Natural killer cell (primary cell): ENCODE measurements around the gene KLK1. TPM values are rescaled to one million over a fixed set of nuclear protein-coding genes. Genes with fewer than 3 reads are reported as not detected.
"Not testable (repeated sequence)": the region's sequence is repeated elsewhere in the genome, so short reads cannot be mapped to it uniquely, and the experiment has no call there.

Source experiments
- ATAC-seq, 3 donors: fragments of 150-1000 bp in 2 of 3; fragments of 200-7000 bp in 1 of 3; cut with Tn5 transposase; 1 replicate in 1 of 3; 2 replicates in 2 of 3; pipeline ENCODE4 v1.10.0; 2021; ENCODE audit warnings: mild to moderate bottlenecking in 2 of 3, moderate library complexity in 2 of 3
- DNase-seq, 2 donors: peaks; one replicate each; pipeline versions ENCODE4 v3.0.0 to v3.0.0-alpha.2; 2013 to 2021; ENCODE audit warnings: mixed read lengths in 1 of 2
- H3K27ac ChIP-seq: one replicate; pipeline ENCODE4 v1.5.1; 2013; ENCODE audit warnings: mild to moderate bottlenecking, low read length
- H3K27me3 ChIP-seq: one replicate; pipeline ENCODE4 v1.6.1; 2013; ENCODE audit warnings: low read length; ENCODE audit not compliant: control insufficient read depth, insufficient read depth
- H3K36me3 ChIP-seq: one replicate; pipeline ENCODE4 v1.6.1; 2013; ENCODE audit warnings: low read length; ENCODE audit not compliant: control insufficient read depth, insufficient read depth
- H3K4me1 ChIP-seq: one replicate; pipeline ENCODE4 v1.6.1; 2013; ENCODE audit warnings: low read length; ENCODE audit not compliant: control insufficient read depth, insufficient read depth
- H3K4me3 ChIP-seq: one replicate; pipeline ENCODE4 v1.5.1; 2013; ENCODE audit warnings: low read length
- H3K9me3 ChIP-seq: one replicate; pipeline ENCODE4 v1.6.1; 2013; ENCODE audit warnings: low read length; ENCODE audit not compliant: control insufficient read depth, insufficient read depth
- H3K27ac Mint-ChIP-seq, 2 donors: one replicate each; pipeline ENCODE4 v1.8.0; 2022; ENCODE audit warnings: mild to moderate bottlenecking in 2 of 2, mixed read lengths in 2 of 2, moderate library complexity in 1 of 2
- H3K27me3 Mint-ChIP-seq, 2 donors: one replicate each; pipeline ENCODE4 v1.8.0; 2022; ENCODE audit warnings: low read depth in 2 of 2, mixed read lengths in 2 of 2
- H3K36me3 Mint-ChIP-seq: one replicate; pipeline ENCODE4 v1.8.0; 2022; ENCODE audit warnings: mixed read lengths
- H3K4me1 Mint-ChIP-seq, 2 donors: one replicate each; pipeline ENCODE4 v1.8.0; 2022; ENCODE audit warnings: mixed read lengths in 2 of 2
- H3K4me3 Mint-ChIP-seq: one replicate; pipeline ENCODE4 v1.8.0; 2022; ENCODE audit warnings: mild to moderate bottlenecking, moderate library complexity, mixed read lengths
- H3K9me3 Mint-ChIP-seq, 2 donors: one replicate each; pipeline ENCODE4 v1.8.0; 2022; ENCODE audit warnings: mixed read lengths in 2 of 2
- WGBS: methylation state at CpG from one replicate; pipeline ENCODE4 v1.1.7; 2013; ENCODE audit warnings: missing lambda C conversion rate; ENCODE audit not compliant: insufficient coverage; 5-methylcytosine and 5-hydroxymethylcytosine counted together
- intact Hi-C: fragments of 100-400 bp; cut with micrococcal nuclease; formaldehyde crosslinking; loops from one replicate; pipeline ENCODE4 v1.14.2; 2022
- total RNA-seq, 4 donors: library from RNA; stranded (reverse); fragments of 120-200 nt in 1 of 4; gene quantifications; one replicate each; pipeline versions ENCODE4 v1.2.3 to v1.2.4, GENCODE V29; 2013 to 2022
- TF ChIP-seq, protein P1 (sequence below): fragments of 200-600 bp; IDR thresholded peaks from one replicate; pipeline ENCODE4 v1.8.0; 2022; ENCODE audit warnings: antibody characterized with exemption

The KLK1 gene
- total RNA-seq, 3 donors from 2014 or later (not counting 1 experiment from before 2014, with no cell fraction given), result not detected

DNA sequence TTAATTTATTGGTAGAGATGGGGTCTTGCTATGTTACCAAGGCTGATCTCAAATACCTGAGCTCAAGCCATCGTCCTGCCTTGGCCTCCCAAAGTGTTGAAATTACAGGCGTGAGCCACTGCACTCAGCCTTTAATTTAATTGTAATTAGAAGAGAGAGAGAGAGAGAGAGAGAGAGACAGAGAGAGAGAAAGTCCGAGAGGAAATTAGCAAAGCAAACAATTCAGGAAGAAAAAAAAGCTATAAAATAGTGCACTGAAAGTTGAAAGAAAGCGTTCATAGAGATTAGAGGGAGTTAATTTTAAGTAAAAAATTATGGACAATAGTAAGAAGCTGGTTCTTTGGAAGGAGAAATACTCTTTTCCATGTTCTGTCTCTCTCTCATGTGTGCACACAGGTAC, 46.3 kb downstream of the KLK1 start:
- TF ChIP-seq, protein P1, sequence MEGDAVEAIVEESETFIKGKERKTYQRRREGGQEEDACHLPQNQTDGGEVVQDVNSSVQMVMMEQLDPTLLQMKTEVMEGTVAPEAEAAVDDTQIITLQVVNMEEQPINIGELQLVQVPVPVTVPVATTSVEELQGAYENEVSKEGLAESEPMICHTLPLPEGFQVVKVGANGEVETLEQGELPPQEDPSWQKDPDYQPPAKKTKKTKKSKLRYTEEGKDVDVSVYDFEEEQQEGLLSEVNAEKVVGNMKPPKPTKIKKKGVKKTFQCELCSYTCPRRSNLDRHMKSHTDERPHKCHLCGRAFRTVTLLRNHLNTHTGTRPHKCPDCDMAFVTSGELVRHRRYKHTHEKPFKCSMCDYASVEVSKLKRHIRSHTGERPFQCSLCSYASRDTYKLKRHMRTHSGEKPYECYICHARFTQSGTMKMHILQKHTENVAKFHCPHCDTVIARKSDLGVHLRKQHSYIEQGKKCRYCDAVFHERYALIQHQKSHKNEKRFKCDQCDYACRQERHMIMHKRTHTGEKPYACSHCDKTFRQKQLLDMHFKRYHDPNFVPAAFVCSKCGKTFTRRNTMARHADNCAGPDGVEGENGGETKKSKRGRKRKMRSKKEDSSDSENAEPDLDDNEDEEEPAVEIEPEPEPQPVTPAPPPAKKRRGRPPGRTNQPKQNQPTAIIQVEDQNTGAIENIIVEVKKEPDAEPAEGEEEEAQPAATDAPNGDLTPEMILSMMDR, result no peak
- Histone ChIP-seq H3K36me3 (no peaks in the 10 kb centered on the region), H3K27me3 (peaks cover 16% of the 10 kb centered on the region), H3K4me3 (no peak overlapping the region), H3K9me3 (no peaks in the 10 kb centered on the region), H3K27ac (no peak overlapping the region), H3K4me1 (no peaks in the 10 kb centered on the region)
- Mint-ChIP-seq H3K9me3 (peaks cover 0 to 2% of the 10 kb centered on the region in 2 donors), H3K27me3 (peaks cover 46 to 47% of the 10 kb centered on the region in 2 donors), H3K4me1 (no peaks in the 10 kb centered on the region), H3K36me3 (no peaks in the 10 kb centered on the region), H3K4me3 (no peak overlapping the region), H3K27ac (no peak overlapping the region)
- no peak for DNase-seq
- ATAC-seq, result no peak
- WGBS, result 39% methylated on average over 4 of the region's 4 CpGs
- intact Hi-C loops, result no loop called here

DNA sequence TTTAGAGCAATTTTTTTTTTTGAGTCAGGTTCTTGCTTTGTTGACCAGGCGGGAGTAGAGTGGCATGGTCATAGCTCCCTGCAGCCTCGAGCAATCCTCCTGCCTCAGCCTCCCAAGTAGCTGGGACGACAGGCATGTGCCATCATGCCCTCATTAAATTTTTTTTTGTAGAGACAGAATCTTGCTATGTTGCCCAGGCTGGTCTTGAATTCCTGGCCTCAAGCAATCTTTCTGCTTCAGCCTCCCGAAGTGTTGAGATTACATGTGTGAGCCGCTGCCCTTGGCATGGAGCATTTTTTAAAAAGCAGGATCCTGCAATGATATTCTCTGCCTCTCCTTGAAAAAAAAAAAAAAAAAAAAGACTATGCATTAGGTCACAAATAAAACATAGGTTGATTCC, 47.5 kb downstream of the KLK1 start:
- Histone ChIP-seq H3K9me3 (no peaks in the 10 kb centered on the region), H3K36me3 (no peaks in the 10 kb centered on the region), H3K4me1 (no peaks in the 10 kb centered on the region), H3K4me3 (no peak overlapping the region), H3K27me3 (peaks cover 16% of the 10 kb centered on the region), H3K27ac (no peak overlapping the region)
- no peaks in the 10 kb centered on the region for H3K4me1 Mint-ChIP-seq
- H3K27ac Mint-ChIP-seq, result no peak overlapping the region
- H3K36me3 Mint-ChIP-seq, result no peaks in the 10 kb centered on the region
- 84% methylated on average over 5 of the region's 5 CpGs for WGBS
- no peak overlapping the region for H3K4me3 Mint-ChIP-seq
- DNase-seq, result no peak
- intact Hi-C loops, result no loop called here
- peaks cover 0 to 2% of the 10 kb centered on the region in 2 donors for H3K9me3 Mint-ChIP-seq
- TF ChIP-seq, protein P1, result no peak
- peaks cover 46 to 47% of the 10 kb centered on the region in 2 donors for H3K27me3 Mint-ChIP-seq
- no peak for ATAC-seq

DNA sequence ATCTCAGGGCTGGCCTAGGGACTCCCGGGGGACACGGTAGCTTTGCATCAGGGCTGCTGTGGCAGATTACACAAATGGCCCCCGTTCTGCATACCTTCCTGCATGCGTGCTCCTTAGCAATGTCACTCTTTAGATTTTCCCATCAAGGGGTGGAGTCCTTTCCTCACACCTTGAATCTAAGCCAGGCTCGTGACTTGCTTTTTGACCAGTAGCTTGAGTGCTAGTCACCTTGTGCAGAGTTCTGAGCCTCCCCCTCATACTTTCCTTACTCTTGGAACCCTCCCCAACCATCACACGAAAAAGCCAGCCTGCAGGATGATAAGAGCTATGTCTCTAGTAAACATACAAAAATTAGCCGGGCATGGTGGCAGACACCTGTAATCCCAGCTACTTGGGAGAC, 50.1 kb downstream of the KLK1 start:
- H3K4me3 ChIP-seq, H3K36me3 Mint-ChIP-seq, H3K27ac ChIP-seq, H3K4me3 Mint-ChIP-seq, DNase-seq, H3K9me3 ChIP-seq, H3K27me3 ChIP-seq, H3K9me3 Mint-ChIP-seq, intact Hi-C loops, H3K4me1 Mint-ChIP-seq, H3K4me1 ChIP-seq, H3K36me3 ChIP-seq, H3K27ac Mint-ChIP-seq, ATAC-seq: not testable (repeated sequence)
- WGBS, result 69% methylated on average over 7 of the region's 7 CpGs
- H3K27me3 Mint-ChIP-seq, result peaks cover 31% of the 10 kb centered on the region in 2 donors

DNA sequence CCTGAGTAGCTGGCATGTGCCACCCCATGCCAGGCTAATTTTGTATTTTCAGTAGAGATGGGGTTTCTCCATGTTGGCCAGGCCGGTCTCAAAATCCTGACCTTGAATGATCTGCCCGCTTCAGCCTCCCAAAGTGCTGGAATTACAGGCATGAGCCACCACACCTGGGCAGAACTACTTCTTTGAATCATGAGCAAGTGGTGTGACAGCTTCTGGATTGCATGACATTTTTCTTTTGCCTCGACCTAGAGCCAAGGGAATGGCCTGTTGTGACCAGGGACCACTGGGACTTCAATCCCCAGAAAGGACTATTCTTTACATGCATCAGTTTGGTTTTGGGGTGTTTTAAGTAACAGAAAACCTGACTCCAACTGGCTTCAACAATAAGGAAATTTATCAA, 50.7 kb downstream of the KLK1 start:
- WGBS, result 97% methylated on average over 3 of the region's 3 CpGs
- H3K27ac Mint-ChIP-seq, H3K4me1 Mint-ChIP-seq, H3K27ac ChIP-seq, H3K36me3 Mint-ChIP-seq, H3K4me3 Mint-ChIP-seq, H3K4me3 ChIP-seq, intact Hi-C loops, H3K9me3 ChIP-seq, H3K9me3 Mint-ChIP-seq, H3K4me1 ChIP-seq, DNase-seq, H3K36me3 ChIP-seq, H3K27me3 ChIP-seq, ATAC-seq: not testable (repeated sequence)
- peaks cover 25 to 26% of the 10 kb centered on the region in 2 donors for H3K27me3 Mint-ChIP-seq
